ENCODE data around the gene MICU1.
"Not testable (repeated sequence)": the region's sequence is repeated elsewhere in the genome, so short reads cannot be mapped to it uniquely, and the experiment has no call there.

The MICU1 gene

DNA sequence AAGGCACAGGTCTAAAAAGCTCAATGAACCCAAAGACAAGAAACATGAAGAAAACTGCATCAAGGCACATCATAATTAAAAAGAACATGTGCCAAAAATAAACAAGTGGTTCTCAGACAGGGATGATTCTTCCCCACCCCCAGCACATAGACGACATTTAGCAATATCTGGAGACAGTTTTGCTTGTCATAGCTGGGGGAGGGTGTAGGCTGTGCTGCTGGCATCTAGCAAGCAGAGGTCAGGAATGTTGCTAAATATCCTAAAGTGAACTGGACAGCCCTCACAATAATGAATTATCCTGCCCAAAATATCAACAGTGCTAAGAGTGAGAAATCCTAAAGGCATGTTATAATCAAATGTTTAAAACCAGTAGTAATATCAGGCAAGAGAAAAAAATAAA, 122.6 kb downstream of the MICU1 start:
- no peak for DNase-seq

DNA sequence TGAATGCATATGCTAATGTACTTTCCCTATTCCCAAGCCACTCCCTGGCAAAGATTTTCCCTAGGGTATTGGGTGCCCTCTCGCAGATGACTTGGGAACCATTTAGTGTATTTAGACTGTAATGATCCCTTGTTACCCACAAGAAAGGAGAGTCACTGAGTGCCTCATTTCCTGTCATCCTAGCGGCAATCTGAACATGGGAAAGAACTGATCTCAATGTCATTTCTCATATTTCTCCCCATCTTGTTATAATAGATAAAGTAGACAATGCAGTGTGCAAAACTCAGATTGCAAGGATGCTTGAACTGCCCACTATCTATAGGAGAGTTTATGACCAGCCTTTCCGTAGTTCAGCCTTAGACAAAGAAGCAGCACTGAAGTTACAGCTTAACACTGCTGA, 123.3 kb downstream of the MICU1 start:
- no peak for DNase-seq

DNA sequence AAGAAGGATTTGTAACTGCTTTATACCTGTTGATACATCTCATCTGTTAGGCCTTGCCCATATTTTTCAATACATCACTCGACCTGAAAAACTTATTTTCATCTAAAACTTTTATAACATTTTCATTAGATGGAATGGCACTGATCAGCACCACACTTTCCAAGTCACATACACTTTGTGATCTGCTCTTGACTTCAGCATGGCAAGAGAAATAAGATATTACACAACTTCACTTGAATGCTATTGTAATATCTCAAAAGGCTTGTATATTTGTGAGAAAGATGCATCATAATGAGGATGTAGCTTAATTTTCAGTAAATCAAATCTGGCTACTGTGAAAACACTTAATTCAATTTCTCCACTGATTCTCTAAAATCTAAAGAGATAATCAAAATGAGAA, 126.2 kb downstream of the MICU1 start:
- DNase-seq: no peak

DNA sequence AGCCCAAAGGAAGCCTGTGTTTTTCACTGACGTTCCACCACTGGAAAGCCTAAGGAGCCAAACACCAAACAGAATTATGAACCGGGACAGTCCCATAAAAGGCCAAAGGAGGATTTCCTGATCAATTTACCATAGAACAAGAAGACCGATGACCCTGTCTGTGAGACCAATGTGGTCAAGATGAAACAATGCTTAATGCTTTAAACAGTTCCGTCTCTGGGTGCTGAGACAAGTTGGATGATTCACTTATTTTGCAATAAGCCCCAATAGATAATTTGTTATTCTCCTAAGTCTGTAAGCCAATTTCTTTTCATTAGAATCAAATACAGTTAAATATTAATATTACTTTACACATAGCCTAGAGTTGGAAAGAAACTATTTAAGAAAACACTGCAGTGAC, 134.9 kb downstream of the MICU1 start:
- no peak for DNase-seq

DNA sequence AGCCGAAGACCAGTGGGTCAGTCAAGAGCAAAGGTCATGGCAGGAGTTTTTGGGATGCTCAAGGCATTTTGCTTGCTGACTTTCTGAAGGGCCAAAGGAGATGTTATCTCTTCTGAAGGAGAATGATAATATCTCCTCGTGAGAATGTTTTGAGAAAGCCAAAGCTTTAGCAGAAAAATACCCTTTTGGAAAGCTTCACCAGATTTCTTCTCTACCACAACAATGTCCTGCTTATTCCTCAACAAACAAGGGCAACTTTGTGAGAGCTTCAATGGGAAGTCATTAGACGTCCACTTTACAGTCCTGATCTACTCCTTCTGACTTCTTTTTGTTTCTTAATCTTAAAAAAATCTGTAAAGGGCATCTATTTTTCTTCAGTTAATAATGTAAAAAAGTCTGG, 138.4 kb downstream of the MICU1 start:
- DNase-seq: no peak

DNA sequence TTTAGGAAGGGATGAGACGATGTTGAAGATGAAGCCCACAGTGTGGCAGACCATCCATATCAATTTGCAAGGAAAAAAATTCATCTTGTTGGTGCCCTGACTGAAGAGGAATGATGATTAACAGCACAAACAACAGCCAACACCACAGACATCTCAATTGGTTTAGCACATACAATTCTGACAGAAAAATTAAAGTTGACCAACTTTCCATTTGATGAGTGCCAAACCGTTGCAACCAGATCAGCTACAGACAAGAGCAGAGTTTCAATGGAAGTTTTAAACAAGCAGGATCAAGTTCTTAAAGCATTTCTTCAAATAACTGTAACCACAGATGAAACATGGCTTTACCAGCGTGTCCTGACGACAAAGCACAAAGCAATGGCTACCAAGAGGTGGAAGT, 138.8 kb downstream of the MICU1 start:
- DNase-seq: no peak

DNA sequence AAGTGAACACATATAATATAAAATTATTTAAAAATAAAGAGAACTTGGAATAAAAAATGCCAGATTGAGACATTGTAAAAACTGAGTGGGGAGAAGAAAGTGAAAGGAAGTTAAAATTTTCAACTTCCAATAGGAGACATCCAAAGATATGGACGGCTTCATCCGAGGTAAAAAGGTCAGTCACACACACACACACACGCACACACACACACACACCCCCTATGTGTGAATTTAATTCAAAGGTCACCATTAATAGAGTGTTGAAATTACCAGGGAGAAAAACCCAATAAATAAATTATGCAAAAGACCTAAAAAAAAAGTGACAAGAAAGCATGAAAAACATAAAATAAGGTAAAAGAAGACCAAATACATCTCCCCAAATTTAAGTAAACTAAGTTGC, 140.2 kb downstream of the MICU1 start:
- DNase-seq: no peak

DNA sequence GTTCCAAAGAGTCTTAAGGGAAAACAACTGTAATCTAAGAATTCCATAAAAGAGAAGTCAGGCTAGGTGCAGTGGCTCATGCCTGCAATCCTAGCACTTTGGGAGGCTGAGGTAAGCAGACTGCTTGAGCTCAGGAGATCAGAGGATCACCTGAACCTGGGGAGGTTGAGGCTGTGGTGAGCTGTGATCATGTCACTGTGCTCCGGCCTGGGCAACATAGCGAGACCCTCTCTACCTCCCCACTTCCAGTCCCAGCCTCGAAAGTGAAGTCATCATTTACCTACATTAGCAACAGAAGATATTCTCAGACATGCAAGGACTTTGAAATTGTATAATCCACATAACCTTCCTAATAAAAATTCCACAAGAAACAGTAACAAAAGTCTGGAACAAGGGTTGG, 141.4 kb downstream of the MICU1 start:
- no peak for DNase-seq

DNA sequence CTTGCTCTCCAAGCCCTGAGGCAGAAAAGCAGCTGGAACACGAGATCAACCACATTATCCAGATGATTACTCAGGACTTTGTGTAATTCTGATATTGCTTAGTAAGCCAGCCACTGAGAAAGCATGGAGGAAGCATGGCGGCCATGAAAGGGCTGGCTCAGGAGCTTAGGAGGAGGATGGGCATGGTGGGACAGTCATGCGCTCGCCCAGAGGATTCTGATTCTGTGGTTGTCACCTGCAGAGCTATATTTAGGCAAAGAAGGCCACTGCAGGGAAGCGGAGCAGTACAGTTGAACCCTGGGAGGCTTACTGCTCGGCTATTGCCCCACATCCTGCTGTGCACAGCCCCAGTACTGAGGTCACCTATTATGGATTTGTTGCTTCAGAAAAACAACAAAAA, 142.4 kb downstream of the MICU1 start:
- DNase-seq: no peak

DNA sequence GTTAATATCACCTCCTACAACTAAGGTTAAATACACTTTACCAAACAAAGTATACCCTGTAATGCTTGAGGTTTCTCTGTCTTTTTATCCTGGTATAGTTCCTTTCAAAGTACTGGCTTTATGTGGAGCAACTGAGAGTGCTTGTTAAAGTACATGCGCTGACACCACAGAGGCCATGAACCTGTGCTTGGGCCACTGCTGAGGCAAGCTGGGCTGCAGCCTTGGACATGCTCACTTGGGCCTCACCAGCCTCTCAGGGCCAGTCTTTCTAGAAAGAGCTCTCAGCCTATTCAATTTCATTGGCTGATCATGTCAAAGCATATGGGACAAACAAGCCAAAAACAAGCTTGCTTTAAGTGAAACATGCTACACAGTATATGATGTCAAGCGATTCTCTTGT, 145.0 kb downstream of the MICU1 start:
- DNase-seq: no peak

DNA sequence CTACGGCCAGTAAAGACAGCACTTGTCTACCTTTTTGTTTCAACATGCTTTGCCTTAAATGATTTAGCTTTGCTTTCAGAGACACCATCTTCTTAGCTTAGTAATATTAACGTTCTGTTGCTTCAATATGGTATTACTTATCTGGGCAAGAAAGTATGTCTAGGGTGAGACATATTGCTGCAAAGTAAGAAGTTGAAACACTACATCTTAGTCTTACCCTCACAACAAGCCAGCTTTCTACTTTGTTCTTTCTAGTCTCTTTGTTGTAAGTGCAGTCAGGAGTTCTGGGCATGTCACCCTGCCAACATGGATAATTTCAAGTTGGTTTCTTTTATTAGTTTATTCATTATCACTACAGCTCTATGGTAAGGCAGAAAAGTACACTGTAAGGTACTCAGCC, 148.4 kb downstream of the MICU1 start:
- no peak for DNase-seq

DNA sequence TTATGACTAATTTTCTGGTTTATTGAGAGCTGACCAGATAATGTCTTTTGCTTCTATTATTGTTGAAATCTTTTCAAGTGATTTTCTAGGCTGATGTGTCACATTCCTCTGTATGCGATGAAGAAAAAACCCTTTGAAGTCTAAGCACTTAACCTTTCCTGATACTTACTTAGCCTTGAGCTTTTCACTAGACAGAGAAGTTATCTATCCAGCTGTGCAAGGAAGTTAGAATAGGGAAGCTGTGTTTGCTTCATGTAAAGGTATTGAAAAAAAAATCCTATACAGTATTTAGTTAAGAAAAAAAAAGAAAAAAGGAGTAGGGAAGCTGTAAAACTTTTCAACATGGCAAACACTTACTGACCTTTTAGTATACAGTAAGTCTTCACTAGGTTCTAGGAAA, 153.6 kb downstream of the MICU1 start:
- no peak for DNase-seq

DNA sequence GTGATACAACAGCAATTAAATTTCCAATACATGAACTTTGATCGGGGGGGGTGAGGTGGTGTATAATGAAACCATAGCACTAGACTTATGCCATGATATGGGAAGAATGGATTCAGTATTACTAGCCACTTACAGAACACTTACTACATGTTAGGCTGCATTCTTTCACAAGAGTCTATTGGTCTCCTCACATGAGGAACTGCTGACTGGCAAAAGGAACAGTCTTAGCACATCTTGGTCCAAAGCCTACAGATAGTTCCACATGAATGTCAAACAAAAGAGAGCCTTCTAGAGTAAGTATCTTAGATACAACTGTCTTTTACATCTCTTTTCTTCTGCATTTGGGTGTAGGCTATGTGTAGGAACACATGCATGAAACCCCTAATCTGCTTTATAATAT, 155.2 kb downstream of the MICU1 start:
- DNase-seq: no peak

DNA sequence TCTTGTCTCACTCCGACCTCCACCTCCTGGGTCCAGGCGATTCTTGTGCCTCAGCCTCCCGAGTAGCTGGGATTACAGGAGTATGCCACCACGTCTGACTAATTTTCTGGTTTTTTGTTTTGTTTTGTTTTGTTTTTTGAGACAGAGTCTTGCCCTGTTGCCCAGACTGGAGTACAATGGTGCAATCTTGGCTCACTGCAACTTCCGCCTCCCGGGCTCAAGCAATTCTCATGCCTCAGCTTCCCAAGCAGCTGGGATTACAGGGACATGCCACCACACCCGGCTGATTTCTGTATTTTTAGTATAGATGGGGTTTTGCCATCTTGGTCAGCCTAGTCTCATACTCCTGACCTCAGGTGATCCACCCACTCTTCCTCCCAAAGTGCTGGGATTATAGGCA, 158.8 kb downstream of the MICU1 start:
- not testable (repeated sequence) for DNase-seq

DNA sequence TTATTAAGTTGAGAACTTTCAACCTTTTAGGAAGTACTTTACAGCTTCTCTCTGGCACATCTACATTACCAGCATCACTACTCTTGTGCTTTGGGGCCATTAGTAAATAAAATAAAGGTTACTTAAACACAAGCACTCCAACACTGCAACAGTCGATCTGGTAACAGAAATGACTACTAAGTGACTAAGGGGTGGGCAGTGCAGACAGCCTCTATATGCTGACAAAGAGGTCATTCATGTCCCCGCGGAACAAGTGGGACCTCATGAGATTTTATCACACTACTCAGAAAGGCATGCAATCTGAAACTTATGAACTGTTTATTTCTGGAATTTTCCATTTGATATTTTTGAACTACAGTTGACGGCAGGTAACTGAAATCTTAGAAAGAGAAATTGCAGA, 159.9 kb downstream of the MICU1 start:
- DNase-seq: peak; percentile 5

DNA sequence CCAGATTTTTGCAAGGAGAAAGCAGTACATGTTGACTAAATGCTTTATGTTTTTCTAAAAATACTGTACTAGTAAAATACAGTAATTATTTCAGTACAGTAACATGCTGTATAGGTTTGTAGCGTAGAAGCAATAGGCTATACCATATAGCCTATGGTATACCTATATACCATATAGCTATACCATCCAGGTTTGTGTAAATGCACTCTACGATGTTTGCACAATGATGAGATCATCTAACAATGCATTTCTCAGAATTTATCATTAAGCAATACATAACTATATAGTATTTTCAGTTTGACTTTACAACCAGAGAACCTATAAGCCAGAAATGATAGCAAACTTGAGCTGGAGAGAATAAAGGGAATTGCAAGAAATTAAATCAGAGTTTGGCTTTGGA, 161.4 kb downstream of the MICU1 start:
- no peak for DNase-seq

DNA sequence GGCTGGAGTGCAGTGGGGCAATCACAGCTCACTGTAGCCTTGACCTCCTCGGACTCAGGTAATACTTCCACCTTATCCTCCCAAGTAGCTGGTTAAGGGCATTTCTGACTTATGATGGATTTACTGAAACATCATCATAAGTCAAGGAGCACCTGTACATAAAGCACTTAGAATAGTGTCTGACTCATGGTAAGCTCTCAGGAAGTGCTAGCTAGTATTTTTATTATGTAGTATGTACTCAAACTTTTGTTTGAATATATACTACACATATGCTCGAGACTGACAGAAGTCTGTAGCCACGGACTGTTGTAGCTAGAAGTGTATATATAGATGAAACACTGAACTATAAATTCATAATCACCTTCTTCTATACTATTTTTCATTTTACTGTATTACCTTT, 163.6 kb downstream of the MICU1 start:
- no peak for DNase-seq

DNA sequence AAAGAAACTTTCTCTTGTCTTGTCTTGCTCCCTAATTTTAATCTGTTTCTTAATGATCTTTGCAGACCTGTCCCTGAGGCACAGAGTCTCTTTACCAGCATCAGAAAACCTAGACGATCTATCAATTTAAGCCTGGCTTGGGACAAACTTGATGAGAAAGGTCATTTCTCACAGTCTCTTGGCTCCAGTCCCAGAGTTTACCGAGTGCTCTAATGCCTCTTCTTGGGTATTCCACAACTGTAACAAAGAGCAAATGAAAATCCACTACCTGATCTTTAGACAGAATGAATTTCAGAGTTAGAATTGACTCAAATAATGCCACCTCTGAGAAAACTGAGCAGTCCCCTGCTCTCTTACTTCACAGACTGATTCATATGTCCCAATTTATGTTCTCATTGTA, 164.8 kb downstream of the MICU1 start:
- DNase-seq: no peak

DNA sequence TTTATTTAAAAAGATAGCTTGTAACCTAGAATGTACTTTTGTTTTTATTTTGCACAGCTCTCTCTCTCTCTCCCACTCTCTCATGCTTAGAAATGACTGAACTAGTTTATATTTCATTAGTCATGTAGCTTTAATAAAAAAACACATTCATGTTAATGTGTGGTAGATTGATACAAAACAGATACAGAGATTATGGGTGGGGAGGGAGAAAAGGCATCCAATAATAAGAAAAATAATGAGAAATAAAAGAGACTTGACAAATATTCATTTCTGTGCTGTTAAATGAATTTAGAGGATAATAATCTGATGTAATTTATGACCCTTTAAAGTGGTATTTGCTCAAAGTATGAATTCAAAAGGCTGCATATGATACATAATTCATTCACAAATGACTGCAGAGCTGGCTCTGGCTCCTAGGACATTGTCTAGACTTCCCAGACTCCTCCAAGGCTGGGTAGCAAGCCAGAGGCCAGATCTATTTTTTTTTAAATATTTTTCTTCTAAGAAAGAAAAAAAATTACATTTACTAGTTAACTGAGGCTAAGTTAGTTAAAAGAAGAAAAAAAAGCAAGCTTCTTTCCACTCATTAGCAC, 165.5 kb downstream of the MICU1 start:
- DNase-seq: no peak

DNA sequence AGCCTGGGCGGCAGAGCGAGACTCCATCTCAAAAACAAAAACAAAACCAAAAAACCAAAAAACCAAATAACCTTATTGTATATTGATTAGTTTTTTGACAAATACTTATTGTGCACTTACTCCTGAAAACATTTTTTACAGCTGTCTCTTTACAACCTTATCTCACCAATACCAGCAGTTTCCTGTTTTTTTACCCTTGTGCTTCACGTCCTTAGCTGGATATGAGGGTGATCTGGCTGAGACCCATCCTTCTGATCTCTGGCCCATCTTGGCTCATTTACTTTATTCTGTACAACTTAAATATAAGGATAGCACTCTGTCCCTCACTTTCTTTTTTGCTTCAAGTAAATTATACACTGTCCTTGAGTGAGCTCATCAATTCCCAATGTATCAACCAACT, 166.6 kb downstream of the MICU1 start:
- DNase-seq: no peak

DNA sequence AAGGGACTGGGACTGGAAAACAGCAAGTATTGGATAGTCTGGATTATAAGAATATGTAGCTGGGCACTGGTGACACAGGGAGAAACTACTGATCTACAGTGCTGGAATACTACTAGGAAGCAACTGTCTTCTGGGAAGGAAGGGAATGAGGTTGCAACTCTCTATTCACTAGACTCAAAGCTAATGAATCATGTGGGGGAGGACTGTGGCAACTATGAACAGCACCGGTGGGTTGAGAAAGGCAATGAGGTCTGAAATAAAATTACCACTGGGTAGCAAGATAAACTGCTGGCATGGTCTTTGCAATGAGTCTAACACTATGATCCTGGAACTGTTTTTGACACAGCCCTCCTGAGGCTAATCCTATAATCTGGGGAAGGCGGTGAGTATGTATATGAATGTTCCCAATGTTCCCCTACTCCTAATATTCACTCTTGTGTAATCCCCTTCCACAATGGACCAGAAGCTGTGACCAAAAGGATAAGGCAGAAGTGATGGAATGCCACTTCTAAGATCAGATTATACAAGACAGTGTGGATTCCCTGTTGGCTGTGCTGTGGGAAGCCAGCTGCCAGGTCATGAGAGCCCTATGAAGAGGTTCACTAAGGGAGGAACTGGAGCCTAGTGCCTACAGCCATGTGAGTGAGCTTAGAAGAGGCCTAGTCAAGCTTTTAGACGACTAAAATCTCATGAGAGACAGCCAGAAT, 169.8 kb downstream of the MICU1 start:
- no peak for DNase-seq

DNA sequence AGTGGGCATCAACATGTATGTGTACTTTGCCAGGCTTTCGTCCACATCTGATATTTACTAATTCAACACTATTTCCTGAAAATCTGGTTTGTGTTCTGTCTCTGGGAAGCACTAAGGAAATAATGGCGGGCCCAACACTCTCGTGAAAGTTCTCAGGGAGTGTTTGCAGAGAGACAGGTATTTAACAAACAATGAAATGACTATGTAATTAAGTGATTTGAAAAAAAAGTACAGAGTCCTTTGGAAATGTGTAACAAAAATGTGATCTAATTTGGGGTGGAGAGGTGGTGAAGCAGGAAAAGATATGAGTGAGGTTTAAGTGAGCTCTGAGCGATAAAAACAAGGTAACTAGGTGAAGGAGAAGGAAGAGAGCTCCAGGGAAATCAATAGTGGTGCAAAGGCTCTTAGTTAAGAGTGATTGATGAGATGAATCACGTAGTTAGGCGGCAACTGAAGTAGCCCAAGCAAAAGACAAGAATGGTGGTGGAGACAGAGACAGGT, 175.9 kb downstream of the MICU1 start:
- no peak for DNase-seq

DNA sequence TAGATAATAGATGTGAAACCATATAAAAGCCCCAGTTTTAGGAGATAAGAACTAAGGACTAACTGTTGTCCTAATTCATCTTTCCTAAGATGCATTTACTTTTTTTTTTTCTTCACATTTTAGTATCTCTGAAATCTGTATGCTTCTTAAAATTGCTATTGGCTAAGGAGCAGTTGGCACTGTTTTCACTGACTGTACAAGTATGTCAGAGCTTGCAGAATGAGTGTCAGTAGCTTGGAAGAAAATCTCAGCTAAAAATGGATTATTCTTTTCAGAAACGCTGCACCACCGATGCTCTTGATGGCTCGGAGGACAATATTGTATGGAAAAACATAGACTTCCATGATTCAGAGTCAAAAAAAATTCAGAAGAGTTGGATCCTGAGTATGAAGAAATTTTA, 180.0 kb downstream of the MICU1 start:
- no peak for DNase-seq

DNA sequence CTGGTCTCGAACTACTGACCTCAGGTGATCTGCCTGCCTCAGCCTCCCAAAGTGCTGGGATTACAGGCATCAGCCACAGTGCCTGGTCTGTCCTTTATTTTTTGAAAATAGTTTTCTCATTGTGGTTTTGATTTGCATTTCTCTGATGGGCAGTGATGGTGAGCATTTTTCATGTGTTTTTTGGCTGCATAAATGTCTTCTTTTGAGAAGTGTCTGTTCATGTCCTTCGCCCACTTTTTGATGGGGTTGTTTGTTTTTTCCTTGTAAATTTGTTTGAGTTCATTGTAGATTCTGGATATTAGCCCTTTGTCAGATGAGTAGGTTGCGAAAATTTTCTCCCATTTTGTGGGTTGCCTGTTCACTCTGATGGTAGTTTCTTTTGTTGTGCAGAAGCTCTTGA, 182.9 kb downstream of the MICU1 start:
- DNase-seq: not testable (repeated sequence)

DNA sequence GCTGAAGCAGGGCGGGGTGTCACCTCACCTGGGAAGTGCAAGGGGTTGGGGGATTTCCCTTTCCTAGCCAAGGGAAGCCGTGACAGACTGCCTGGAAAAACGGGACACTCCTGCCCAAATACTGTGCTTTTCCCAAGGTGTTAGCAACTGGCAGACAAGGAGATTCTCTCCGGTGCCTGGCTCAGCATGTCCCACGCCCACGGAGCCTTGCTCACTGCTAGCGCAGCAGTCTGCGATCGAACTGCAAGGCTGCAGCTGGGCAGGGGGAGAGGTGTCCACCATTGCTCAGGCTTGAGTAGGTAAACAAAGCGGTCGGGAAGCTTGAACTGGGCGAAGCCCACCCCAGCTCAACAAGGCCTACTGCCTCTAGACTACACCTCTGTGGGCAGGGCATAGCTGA, 190.3 kb downstream of the MICU1 start:
- no peak for DNase-seq
